Stomach (tissue), 4 donors: ENCODE results near the gene TTC7B.

Experiments used
- CTCF ChIP-seq, 7 experiments: fragments of 450-650 bp in 4 of 7; fragments of 200-600 bp in 3 of 7; sonication (generic) in 3 of 7; IDR thresholded peaks; one replicate each; pipeline ENCODE4 v1.5.1; 2016 to 2019; ENCODE audit warnings: antibody characterized with exemption in 7 of 7, control low read depth in 2 of 7, mild to moderate bottlenecking in 1 of 7
- EP300 ChIP-seq: sonication (generic); formaldehyde crosslinking; IDR thresholded peaks from one replicate; pipeline ENCODE4 v1.6.1; 2017; ENCODE audit warnings: antibody characterized with exemption
- POLR2A ChIP-seq, 4 donors: fragments of 450-650 bp; IDR thresholded peaks; one replicate each; pipeline ENCODE4 v1.6.1; 2016; ENCODE audit warnings: antibody characterized with exemption in 4 of 4, control low read depth in 2 of 4, mild to moderate bottlenecking in 1 of 4, moderate library complexity in 1 of 4
- POLR2AphosphoS5 ChIP-seq, 3 donors: sonication (generic); formaldehyde crosslinking; IDR thresholded peaks; one replicate each; pipeline ENCODE4 v1.6.1; 2016; ENCODE audit warnings: antibody characterized with exemption in 3 of 3

- TF ChIP-seq EP300 (no peak), CTCF (IDR thresholded peaks at IDR 0.05) (no peak), POLR2AphosphoS5 (IDR thresholded peaks at IDR 0.05) (no peak), POLR2A (IDR thresholded peaks at IDR 0.05) (no peak)
Observed at GRCh38 chr14:90643982-90644670, 172.1 kb downstream of the TTC7B start.
